Astrocyte (in vitro differentiated cells and primary cell): ENCODE data around the gene EPS8. TPM values are rescaled to one million over a fixed set of nuclear protein-coding genes. Genes with fewer than 3 reads are reported as not detected.

Source experiments
- DNase-seq: peaks from one replicate; pipeline ENCODE4 v3.0.0-alpha.2; 2010; ENCODE audit warnings: low read depth
- FAIRE-seq: peaks from 2 replicates; lab custom pipeline; 2011; peaks lifted over from hg19 to GRCh38; lab: Jason Lieb, UNC
- H2AFZ ChIP-seq: 2 replicates; pipeline ENCODE4 v1.6.0; 2012; ENCODE audit warnings: low read depth, low read length, inconsistent platforms
- H3K27ac ChIP-seq: 2 replicates; pipeline ENCODE4 v1.5.1; 2011; ENCODE audit warnings: low read depth, low read length, inconsistent platforms
- H3K27me3 ChIP-seq: 2 replicates; pipeline ENCODE4 v1.6.0; 2011; ENCODE audit warnings: low read length, inconsistent platforms; ENCODE audit not compliant: insufficient read depth
- H3K36me3 ChIP-seq: 2 replicates; pipeline ENCODE4 v1.5.1; 2011; ENCODE audit warnings: low read length, inconsistent platforms; ENCODE audit not compliant: insufficient read depth
- H3K4me1 ChIP-seq: 2 replicates; pipeline ENCODE4 v1.5.1; 2011; ENCODE audit warnings: low read length, inconsistent platforms; ENCODE audit not compliant: insufficient read depth
- H3K4me2 ChIP-seq: 2 replicates; pipeline ENCODE4 v1.6.0; 2012; ENCODE audit warnings: low read length, inconsistent platforms
- H3K4me3 ChIP-seq: 2 replicates; pipeline ENCODE4 v1.5.1; 2011; ENCODE audit warnings: low read depth, mild to moderate bottlenecking, low read length, inconsistent platforms; ENCODE audit not compliant: insufficient read depth
- H3K79me2 ChIP-seq: 2 replicates; pipeline ENCODE4 v1.6.0; 2012; ENCODE audit warnings: mild to moderate bottlenecking, low read length, inconsistent platforms; ENCODE audit not compliant: insufficient read depth
- H3K9ac ChIP-seq: 2 replicates; pipeline ENCODE4 v1.6.0; 2012; ENCODE audit warnings: mild to moderate bottlenecking, low read length, inconsistent platforms
- H3K9me3 ChIP-seq: 2 replicates; pipeline ENCODE4 v1.5.1; 2012; ENCODE audit warnings: low read depth, mild to moderate bottlenecking, low read length, inconsistent platforms; ENCODE audit not compliant: insufficient read depth
- H4K20me1 ChIP-seq: 2 replicates; pipeline ENCODE4 v1.6.0; 2012; ENCODE audit warnings: low read length, inconsistent platforms; ENCODE audit not compliant: insufficient read depth
- H3K27ac Mint-ChIP-seq: one replicate; pipeline ENCODE4 v1.8.0; 2021; ENCODE audit warnings: mild to moderate bottlenecking, mixed read lengths; ENCODE audit not compliant: unreplicated experiment
- H3K27me3 Mint-ChIP-seq: one replicate; pipeline ENCODE4 v1.8.0; 2021; ENCODE audit warnings: low read depth, mixed read lengths; ENCODE audit not compliant: unreplicated experiment
- H3K36me3 Mint-ChIP-seq: one replicate; pipeline ENCODE4 v1.8.0; 2021; ENCODE audit warnings: low read depth, mixed read lengths; ENCODE audit not compliant: unreplicated experiment
- H3K4me1 Mint-ChIP-seq: one replicate; pipeline ENCODE4 v1.8.0; 2021; ENCODE audit warnings: low read depth, mixed read lengths; ENCODE audit not compliant: unreplicated experiment
- H3K4me3 Mint-ChIP-seq: one replicate; pipeline ENCODE4 v1.8.0; 2021; ENCODE audit warnings: mild to moderate bottlenecking, moderate library complexity, mixed read lengths; ENCODE audit not compliant: unreplicated experiment
- H3K9me3 Mint-ChIP-seq: one replicate; pipeline ENCODE4 v1.8.0; 2021; ENCODE audit warnings: mild to moderate bottlenecking, mixed read lengths; ENCODE audit not compliant: unreplicated experiment
- EZH2 ChIP-seq: IDR thresholded peaks from 2 replicates; pipeline ENCODE4 v1.6.1; 2012; ENCODE audit warnings: mild to moderate bottlenecking, low read length, inconsistent platforms; ENCODE audit not compliant: insufficient read depth
- total RNA-seq: library from RNA; stranded (reverse); gene quantifications from 2 replicates; pipeline ENCODE4 v1.2.1, GENCODE V29; 2021
- TF ChIP-seq, protein P1 (sequence below): IDR thresholded peaks from 2 replicates; pipeline ENCODE4 v1.5.1; 2011; ENCODE audit warnings: low read depth, mild to moderate bottlenecking, inconsistent platforms, low read length, moderate library complexity; ENCODE audit not compliant: insufficient read depth

EPS8 gene
- total RNA-seq, 1 donor from 2014 or later, result 31.8 TPM

DNA sequence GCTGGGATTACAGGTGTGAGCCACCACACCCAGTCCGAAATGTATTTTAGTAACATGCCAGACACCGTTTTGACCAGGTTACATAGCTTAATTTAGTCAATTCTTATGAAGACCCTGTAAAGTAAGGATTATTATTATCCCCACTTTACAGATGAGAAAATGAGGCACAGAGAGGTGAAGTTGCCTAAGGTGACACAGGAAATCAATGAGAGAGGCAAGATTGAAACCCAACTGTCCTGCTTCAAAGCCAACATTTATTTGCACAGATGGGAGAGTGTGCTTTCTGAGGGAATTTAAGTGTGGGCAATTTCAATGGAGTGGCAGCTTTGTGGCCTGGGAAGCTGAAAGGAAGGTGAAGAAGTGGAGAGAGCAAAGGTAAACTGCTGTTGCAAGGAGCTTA is 19.1 kb upstream of the EPS8 start:
- peaks cover 4% of the 10 kb centered on the region for H3K4me1 ChIP-seq
- no peaks in the 10 kb centered on the region for H3K4me1 Mint-ChIP-seq
- H3K27ac ChIP-seq, result no peak overlapping the region
- no peaks in the 10 kb centered on the region for H4K20me1 ChIP-seq
- H3K36me3 ChIP-seq, result no peaks in the 10 kb centered on the region
- no peak for FAIRE-seq
- H3K4me2 ChIP-seq, result no peak overlapping the region
- no peak overlapping the region for H3K4me3 ChIP-seq
- H3K27me3 ChIP-seq, result no peaks in the 10 kb centered on the region
- no peak for DNase-seq
- no peak overlapping the region for H3K27ac Mint-ChIP-seq
- no peaks in the 10 kb centered on the region for H3K9me3 Mint-ChIP-seq
- peaks cover 2% of the 10 kb centered on the region for H3K36me3 Mint-ChIP-seq
- no peaks in the 10 kb centered on the region for H3K9me3 ChIP-seq
- no peaks in the 10 kb centered on the region for H3K79me2 ChIP-seq
- peak overlapping the region; percentile 35 for H2AFZ ChIP-seq
- TF ChIP-seq EZH2, result no peak
- TF ChIP-seq, protein P1, sequence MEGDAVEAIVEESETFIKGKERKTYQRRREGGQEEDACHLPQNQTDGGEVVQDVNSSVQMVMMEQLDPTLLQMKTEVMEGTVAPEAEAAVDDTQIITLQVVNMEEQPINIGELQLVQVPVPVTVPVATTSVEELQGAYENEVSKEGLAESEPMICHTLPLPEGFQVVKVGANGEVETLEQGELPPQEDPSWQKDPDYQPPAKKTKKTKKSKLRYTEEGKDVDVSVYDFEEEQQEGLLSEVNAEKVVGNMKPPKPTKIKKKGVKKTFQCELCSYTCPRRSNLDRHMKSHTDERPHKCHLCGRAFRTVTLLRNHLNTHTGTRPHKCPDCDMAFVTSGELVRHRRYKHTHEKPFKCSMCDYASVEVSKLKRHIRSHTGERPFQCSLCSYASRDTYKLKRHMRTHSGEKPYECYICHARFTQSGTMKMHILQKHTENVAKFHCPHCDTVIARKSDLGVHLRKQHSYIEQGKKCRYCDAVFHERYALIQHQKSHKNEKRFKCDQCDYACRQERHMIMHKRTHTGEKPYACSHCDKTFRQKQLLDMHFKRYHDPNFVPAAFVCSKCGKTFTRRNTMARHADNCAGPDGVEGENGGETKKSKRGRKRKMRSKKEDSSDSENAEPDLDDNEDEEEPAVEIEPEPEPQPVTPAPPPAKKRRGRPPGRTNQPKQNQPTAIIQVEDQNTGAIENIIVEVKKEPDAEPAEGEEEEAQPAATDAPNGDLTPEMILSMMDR, result no peak
- no peak overlapping the region for H3K4me3 Mint-ChIP-seq
- no peaks in the 10 kb centered on the region for H3K27me3 Mint-ChIP-seq
- H3K9ac ChIP-seq, result no peak overlapping the region

DNA sequence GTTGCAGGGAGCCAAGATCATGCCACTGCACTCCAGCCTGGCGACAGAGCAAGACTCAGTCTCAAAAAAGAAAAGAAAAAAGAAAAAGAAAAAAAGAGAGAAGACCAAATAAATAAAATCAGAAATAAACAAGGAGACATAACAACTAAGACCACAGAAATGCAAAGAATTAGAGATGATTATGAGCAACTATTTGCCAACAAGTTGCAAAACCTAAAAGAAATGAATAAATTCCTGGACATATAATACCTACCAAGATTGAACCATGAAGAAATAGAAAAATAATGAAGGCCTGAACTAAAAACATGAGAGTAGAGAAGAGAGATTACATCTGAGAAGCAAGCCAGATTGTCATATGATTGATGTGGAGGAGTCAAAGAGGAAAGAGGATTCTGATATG is 17.6 kb upstream of the EPS8 start:
- H3K9me3 Mint-ChIP-seq, result peaks cover 4% of the 10 kb centered on the region
- no peak overlapping the region for H2AFZ ChIP-seq
- no peak overlapping the region for H3K4me3 Mint-ChIP-seq
- H3K4me1 Mint-ChIP-seq, result no peaks in the 10 kb centered on the region
- H3K36me3 ChIP-seq, result no peaks in the 10 kb centered on the region
- H3K27me3 Mint-ChIP-seq, result no peaks in the 10 kb centered on the region
- peaks cover 2% of the 10 kb centered on the region for H3K36me3 Mint-ChIP-seq
- H3K4me2 ChIP-seq, result no peak overlapping the region
- no peaks in the 10 kb centered on the region for H3K9me3 ChIP-seq
- H3K27ac ChIP-seq, result no peak overlapping the region
- H3K27me3 ChIP-seq, result no peaks in the 10 kb centered on the region
- no peak overlapping the region for H3K4me3 ChIP-seq
- peaks cover 4% of the 10 kb centered on the region for H3K4me1 ChIP-seq
- H4K20me1 ChIP-seq, result no peaks in the 10 kb centered on the region
- H3K79me2 ChIP-seq, result no peaks in the 10 kb centered on the region
- no peak for FAIRE-seq
- TF ChIP-seq, protein P1, result no peak
- TF ChIP-seq EZH2, result no peak
- H3K27ac Mint-ChIP-seq, result no peak overlapping the region
- H3K9ac ChIP-seq, result no peak overlapping the region
- no peak for DNase-seq

DNA sequence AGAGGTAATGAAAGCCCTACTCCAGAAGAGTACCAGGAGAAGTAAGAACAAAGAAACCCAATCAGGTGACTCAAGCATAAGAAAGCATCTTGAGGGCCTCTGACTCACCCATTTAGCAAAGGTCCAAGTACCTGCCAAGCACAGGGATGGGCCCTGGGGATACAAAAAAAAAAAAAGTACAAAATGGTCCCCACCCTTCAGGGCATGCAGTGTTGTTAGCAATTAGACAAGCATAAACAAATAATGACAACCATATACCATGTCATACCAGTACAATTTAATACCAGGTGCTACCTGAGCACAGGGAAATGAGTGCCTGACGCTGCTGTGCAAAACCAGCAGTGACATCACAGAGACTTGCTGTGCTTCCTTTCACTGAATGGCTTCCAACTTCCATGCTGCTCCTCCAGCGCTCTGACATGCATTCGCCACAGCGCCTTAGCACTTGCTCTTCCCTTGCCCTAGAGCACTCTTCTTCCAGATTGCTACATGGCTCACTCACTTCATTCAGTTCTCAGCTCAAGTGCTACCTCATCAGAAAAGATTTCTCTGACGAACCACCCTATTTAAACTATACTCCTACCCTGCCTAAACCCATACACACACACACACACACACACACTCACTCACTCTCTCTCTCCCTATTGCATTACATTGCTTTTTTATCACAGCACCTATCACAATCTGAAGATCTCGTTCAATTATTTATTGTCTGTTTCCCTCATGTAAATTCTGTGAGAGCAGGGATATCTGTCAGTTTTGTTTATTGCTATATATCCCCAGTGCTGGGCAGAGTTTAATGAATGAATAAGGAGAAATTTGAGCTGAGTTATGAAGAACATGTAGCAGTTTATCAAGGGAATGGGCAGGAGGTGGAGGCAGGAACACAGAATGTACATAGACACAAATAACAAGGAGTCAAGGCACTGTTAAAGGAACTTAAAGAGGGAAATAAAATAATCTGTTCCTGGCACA is 12.9 kb upstream of the EPS8 start:
- TF ChIP-seq, protein P1, result no peak
- TF ChIP-seq EZH2, result no peak
- no peak for FAIRE-seq
- Mint-ChIP-seq H3K36me3 (peaks cover 2% of the 10 kb centered on the region), H3K4me3 (no peak overlapping the region), H3K27me3 (no peaks in the 10 kb centered on the region), H3K9me3 (peaks cover 4% of the 10 kb centered on the region), H3K4me1 (peaks cover 4% of the 10 kb centered on the region), H3K27ac (no peak overlapping the region)
- Histone ChIP-seq H2AFZ (no peak overlapping the region), H3K27ac (no peak overlapping the region), H3K4me2 (no peak overlapping the region), H3K79me2 (no peaks in the 10 kb centered on the region), H3K36me3 (no peaks in the 10 kb centered on the region), H3K27me3 (no peaks in the 10 kb centered on the region), H3K4me1 (peaks cover 4% of the 10 kb centered on the region), H4K20me1 (no peaks in the 10 kb centered on the region), H3K9me3 (no peaks in the 10 kb centered on the region), H3K4me3 (no peak overlapping the region), H3K9ac (no peak overlapping the region)
- DNase-seq, result peak; percentile 48
